CD8-positive, alpha-beta memory T cell (primary cell): ENCODE results near the gene CLDN9. TPM values are rescaled to one million over a fixed set of nuclear protein-coding genes. Genes with fewer than 3 reads are reported as not detected.
A peak's percentile ranks its signal among the peaks of the same experiment; 100 is the strongest.

Source experiments
- CTCF ChIA-PET: fragments of 350-600 bp; sonication (Branson Sonifier 250); formaldehyde crosslinking; loops from one replicate; lab custom pipeline; 2021; ENCODE audit warnings: antibody characterized with exemption; lab: Charles Lee
- POLR2A ChIA-PET: fragments of 350-600 bp; sonication (Branson Sonifier 250); formaldehyde crosslinking; loops from one replicate; lab custom pipeline; 2021; ENCODE audit warnings: antibody characterized with exemption; lab: Charles Lee
- DNase-seq, 5 donors: peaks; one replicate each; pipeline versions ENCODE4 v3.0.0 to v3.0.0-alpha.2; 2020 to 2022; ENCODE audit warnings: mixed read lengths in 1 of 5
- H3K27ac ChIP-seq: one replicate; pipeline ENCODE4 v1.7.0; 2013; ENCODE audit warnings: low read depth, mild to moderate bottlenecking, low read length, moderate library complexity
- H3K27me3 ChIP-seq: 2 replicates; pipeline ENCODE4 v1.7.0; 2013; ENCODE audit warnings: low read length, mild to moderate bottlenecking; ENCODE audit not compliant: insufficient read depth, poor library complexity, severe bottlenecking
- H3K36me3 ChIP-seq: 2 replicates; pipeline ENCODE4 v1.7.0; 2013; ENCODE audit warnings: mild to moderate bottlenecking, low read length, moderate library complexity; ENCODE audit not compliant: insufficient read depth
- H3K4me1 ChIP-seq: 2 replicates; pipeline ENCODE4 v1.7.0; 2013; ENCODE audit warnings: mild to moderate bottlenecking, low read length, moderate library complexity; ENCODE audit not compliant: insufficient read depth
- H3K4me3 ChIP-seq: 2 replicates; pipeline ENCODE4 v1.7.0; 2013; ENCODE audit warnings: mild to moderate bottlenecking, low read length
- H3K9me3 ChIP-seq: 2 replicates; pipeline ENCODE4 v1.7.0; 2013; ENCODE audit warnings: mild to moderate bottlenecking, low read length
- H3K27ac Mint-ChIP-seq, 8 donors: one replicate each; pipeline ENCODE4 v1.8.0; 2020 to 2021; ENCODE audit warnings: mixed read lengths in 8 of 8, mild to moderate bottlenecking in 6 of 8, inconsistent platforms in 3 of 8, moderate library complexity in 3 of 8
- H3K27me3 Mint-ChIP-seq, 2 donors: one replicate each; pipeline ENCODE4 v1.8.0; 2020 to 2021; ENCODE audit warnings: mixed read lengths in 2 of 2, mild to moderate bottlenecking in 1 of 2, moderate library complexity in 1 of 2
- H3K36me3 Mint-ChIP-seq, 3 donors: one replicate each; pipeline ENCODE4 v1.8.0; 2020 to 2021; ENCODE audit warnings: mixed read lengths in 3 of 3, inconsistent platforms in 1 of 3, mild to moderate bottlenecking in 1 of 3
- H3K4me1 Mint-ChIP-seq, 3 donors: one replicate each; pipeline ENCODE4 v1.8.0; 2020 to 2021; ENCODE audit warnings: mixed read lengths in 3 of 3, inconsistent platforms in 1 of 3, mild to moderate bottlenecking in 1 of 3
- H3K4me3 Mint-ChIP-seq, 7 donors: one replicate each; pipeline ENCODE4 v1.8.0; 2020 to 2021; ENCODE audit warnings: mixed read lengths in 7 of 7, mild to moderate bottlenecking in 6 of 7, moderate library complexity in 4 of 7, inconsistent platforms in 2 of 7
- H3K9me3 Mint-ChIP-seq, 5 donors: one replicate each; pipeline ENCODE4 v1.8.0; 2020 to 2022; ENCODE audit warnings: mixed read lengths in 5 of 5, mild to moderate bottlenecking in 3 of 5, moderate library complexity in 2 of 5, inconsistent platforms in 1 of 5
- polyA plus RNA-seq: library from polyadenylated mRNA; unstranded; fragments of 300-500 nt; fragmentation: Illumina TruSeq; gene quantifications from one replicate; pipeline ENCODE4 v1.2.3, GENCODE V29; 2021
- total RNA-seq, 2 experiments: library from RNA; stranded (reverse); gene quantifications; one replicate each; pipeline ENCODE4 v1.2.3, GENCODE V29; 2021

CLDN9 gene
- total and polyA plus RNA-seq, 3 experiments from 2014 or later: not detected

DNA sequence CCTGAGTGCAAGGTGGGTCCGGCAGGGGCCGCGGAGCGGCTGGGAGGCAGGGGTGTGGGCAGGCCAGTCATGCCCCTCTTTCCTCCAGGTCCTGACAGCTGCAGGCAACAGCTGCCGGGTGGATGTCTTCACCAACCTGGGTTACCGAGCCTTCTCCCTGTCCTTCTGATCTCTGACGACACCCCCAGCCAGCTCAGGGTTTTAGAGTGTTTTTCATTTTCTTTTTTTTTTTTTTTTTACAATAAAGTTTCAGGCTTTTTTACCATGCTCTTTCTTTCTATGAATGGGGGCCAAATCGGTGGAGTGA lies 14.7 kb downstream of the CLDN9 start:
- Histone ChIP-seq H3K27me3 (peaks cover 11% of the 10 kb centered on the region), H3K36me3 (peaks cover 7% of the 10 kb centered on the region), H3K4me1 (peaks cover 37% of the 10 kb centered on the region), H3K4me3 (no peak overlapping the region), H3K27ac (no peak overlapping the region), H3K9me3 (no peaks in the 10 kb centered on the region)
- H3K27me3 Mint-ChIP-seq: peaks cover 10 to 11% of the 10 kb centered on the region in 2 donors
- no peak for DNase-seq
- H3K9me3 Mint-ChIP-seq: peaks cover 0 to 2% (median 0%) of the 10 kb centered on the region in 5 donors
- H3K27ac Mint-ChIP-seq: peak overlapping the region in 1 of 8 donors; percentile 33
- peak overlapping the region in 1 of 7 donors; percentile 6 for H3K4me3 Mint-ChIP-seq
- ChIA-PET CTCF (interaction anchor here (0.8 to 17.8 kb wide), 18 partner anchors 7 to 548 kb away, joined by 3 to 289 read pairs (median 4); partner anchors contain the start of genes BICDL2, CLDN9, HCFC1R1 and IL32), POLR2A (interaction anchor here (0.6 to 1.8 kb wide), 7 partner anchors 8 to 188 kb away, joined by 3 to 7 read pairs (median 4); partner anchors contain the start of genes IL32 and TNFRSF12A)
- H3K36me3 Mint-ChIP-seq: peaks cover 0 to 22% (median 3%) of the 10 kb centered on the region in 3 donors
- peaks cover 32 to 54% (median 38%) of the 10 kb centered on the region in 3 donors for H3K4me1 Mint-ChIP-seq

DNA sequence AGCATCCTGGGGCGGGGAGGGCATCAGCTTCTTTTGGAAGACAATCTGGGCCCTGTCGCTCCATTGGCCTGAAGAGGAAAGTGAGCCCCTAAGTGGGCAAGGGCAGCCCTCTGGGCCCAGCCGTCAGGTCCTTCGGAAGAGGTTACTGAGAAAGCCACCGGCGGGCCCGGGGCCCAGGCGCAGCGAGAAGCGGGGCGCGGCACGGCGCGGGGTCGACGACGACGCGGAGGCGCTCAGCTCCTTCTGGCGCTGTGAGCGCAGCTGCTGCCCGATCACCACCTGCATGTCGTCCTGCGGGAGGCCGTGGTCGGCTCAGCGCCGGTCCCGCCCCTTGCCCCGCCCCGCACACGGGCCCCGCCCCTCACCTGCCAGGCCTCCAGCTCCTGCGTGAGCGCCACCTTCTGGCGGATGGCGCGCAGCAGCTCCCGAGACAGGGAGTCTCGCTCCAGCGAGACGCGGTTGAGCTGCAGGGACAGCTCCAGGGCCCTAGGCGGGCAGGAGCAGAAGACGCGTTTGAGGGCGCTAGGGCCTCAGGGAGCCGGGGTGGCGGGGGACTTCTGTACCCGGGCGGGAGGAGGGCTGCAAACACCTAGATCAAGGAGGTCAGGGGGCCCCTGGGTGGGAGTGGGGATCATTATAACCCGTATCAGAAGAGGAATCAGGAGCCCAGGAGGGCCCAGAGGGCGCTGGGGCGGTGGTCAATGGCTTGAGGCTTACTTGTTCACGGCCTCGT lies 15.4 kb downstream of the CLDN9 start:
- no peaks in the 10 kb centered on the region for H3K9me3 ChIP-seq
- Mint-ChIP-seq H3K4me1 (peaks cover 25 to 47% (median 30%) of the 10 kb centered on the region in 3 donors), H3K36me3 (peaks cover 0 to 22% (median 3%) of the 10 kb centered on the region in 3 donors), H3K27ac (no peak overlapping the region), H3K27me3 (peaks cover 15 to 18% of the 10 kb centered on the region in 2 donors), H3K4me3 (peak overlapping the region in 4 of 7 donors; percentile 38 to 65 (median 52)), H3K9me3 (peaks cover 0 to 2% (median 0%) of the 10 kb centered on the region in 5 donors)
- ChIA-PET POLR2A (interaction anchor here (0.6 to 1.8 kb wide), 6 partner anchors 8 to 91 kb away, joined by 3 to 7 read pairs (median 4); partner anchors contain the start of genes IL32 and TNFRSF12A), CTCF (interaction anchor here (0.6 to 17.8 kb wide), 23 partner anchors 7 to 548 kb away, joined by 3 to 289 read pairs (median 3); partner anchors contain the start of genes BICDL2, CLDN9, HCFC1R1 and IL32)
- peaks cover 30% of the 10 kb centered on the region for H3K4me1 ChIP-seq
- H3K27me3 ChIP-seq: peaks cover 15% of the 10 kb centered on the region
- H3K27ac ChIP-seq: no peak overlapping the region
- H3K4me3 ChIP-seq: no peak overlapping the region
- peak; percentile 74 to 88 (median 84) for DNase-seq
- H3K36me3 ChIP-seq: peaks cover 7% of the 10 kb centered on the region

DNA sequence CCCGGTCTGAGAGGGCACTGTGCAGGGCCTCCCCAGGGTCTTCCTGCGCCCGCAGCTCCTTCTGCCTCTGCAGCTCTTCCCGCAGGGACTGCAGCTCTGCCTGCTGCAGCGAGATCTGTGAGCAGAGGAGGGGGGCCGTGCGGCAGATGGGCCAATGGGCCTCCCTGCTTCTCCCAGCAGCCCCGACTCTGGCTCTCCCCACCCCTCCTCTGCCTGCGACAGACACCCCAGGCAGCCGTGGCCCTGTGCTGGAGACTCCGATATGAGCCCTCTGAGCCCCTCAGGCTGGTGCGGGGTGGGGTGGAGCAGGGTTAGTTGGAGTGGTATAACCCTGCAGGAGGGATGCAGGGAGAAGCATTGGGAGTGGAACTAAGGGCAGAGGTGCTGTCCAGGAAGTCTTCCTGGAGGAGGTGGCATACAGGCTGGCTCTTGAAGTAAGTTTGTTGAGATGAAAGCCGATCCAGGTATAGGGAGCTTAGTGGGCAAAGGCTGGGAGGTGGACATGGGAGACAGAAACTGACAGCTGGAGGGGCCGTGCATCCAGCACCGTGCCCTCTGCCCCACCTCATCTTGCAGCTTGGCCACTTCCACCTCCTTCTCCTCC lies 16.1 kb downstream of the CLDN9 start:
- H3K4me1 Mint-ChIP-seq: peaks cover 18 to 43% (median 27%) of the 10 kb centered on the region in 3 donors
- Histone ChIP-seq H3K4me1 (peaks cover 24% of the 10 kb centered on the region), H3K36me3 (peaks cover 7% of the 10 kb centered on the region), H3K4me3 (peak overlapping the region; percentile 8), H3K27me3 (peaks cover 18% of the 10 kb centered on the region), H3K9me3 (no peaks in the 10 kb centered on the region), H3K27ac (no peak overlapping the region)
- H3K9me3 Mint-ChIP-seq: peaks cover 0 to 2% (median 0%) of the 10 kb centered on the region in 5 donors
- H3K36me3 Mint-ChIP-seq: peaks cover 0 to 21% (median 3%) of the 10 kb centered on the region in 3 donors
- peak overlapping the region; percentile 3 to 73 (median 28) for H3K4me3 Mint-ChIP-seq
- no peak for DNase-seq
- ChIA-PET CTCF (interaction anchor here (0.6 to 17.8 kb wide), 18 partner anchors 8 to 236 kb away, joined by 3 to 289 read pairs (median 4); partner anchors contain the start of genes BICDL2, CLDN9, HCFC1R1 and IL32), POLR2A (interaction anchor here (0.6 to 1.5 kb wide), 6 partner anchors 9 to 91 kb away, joined by 3 to 7 read pairs (median 4); partner anchors contain the start of genes IL32 and TNFRSF12A)
- H3K27me3 Mint-ChIP-seq: peaks cover 21 to 24% of the 10 kb centered on the region in 2 donors
- H3K27ac Mint-ChIP-seq: no peak overlapping the region

DNA sequence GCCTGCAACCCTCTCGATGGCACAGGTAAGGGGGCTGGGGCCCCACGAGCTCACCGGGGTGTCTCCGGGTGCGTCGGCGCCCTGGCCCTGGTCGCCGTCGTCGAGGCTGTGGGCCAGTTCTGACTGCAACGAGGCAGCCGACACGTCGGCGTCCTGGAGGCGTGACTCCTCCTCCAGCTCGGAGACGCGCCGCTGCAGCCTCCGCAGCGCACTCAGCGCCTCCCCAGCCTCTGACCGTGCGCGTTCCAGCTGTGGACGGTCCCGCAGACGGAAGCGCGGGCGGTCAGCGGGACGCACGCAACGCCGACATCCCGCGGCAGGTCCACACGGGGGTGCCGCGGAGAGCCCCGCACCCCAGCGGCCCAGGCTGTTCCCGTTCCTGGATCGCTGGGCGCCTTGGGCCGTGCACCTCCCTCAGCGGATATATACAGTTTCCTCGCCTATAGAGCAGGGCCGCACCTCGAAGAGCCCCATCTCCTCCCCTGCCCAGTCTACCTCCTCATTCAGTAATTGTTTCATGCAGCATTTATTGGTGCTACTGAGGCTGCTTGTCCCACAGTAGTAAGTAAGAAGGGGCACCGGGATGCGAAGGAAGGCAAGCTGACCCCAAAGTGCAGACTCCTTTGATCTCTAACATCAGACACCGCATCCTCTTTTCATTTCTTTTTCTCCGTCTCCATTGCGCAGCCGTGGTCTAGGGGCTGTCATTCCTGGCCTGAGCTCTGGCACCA lies 16.9 kb downstream of the CLDN9 start:
- peak overlapping the region; percentile 28 to 85 (median 67) for H3K4me3 Mint-ChIP-seq
- Histone ChIP-seq H3K4me3 (peak overlapping the region; percentile 8), H3K27me3 (peaks cover 18% of the 10 kb centered on the region)

DNA sequence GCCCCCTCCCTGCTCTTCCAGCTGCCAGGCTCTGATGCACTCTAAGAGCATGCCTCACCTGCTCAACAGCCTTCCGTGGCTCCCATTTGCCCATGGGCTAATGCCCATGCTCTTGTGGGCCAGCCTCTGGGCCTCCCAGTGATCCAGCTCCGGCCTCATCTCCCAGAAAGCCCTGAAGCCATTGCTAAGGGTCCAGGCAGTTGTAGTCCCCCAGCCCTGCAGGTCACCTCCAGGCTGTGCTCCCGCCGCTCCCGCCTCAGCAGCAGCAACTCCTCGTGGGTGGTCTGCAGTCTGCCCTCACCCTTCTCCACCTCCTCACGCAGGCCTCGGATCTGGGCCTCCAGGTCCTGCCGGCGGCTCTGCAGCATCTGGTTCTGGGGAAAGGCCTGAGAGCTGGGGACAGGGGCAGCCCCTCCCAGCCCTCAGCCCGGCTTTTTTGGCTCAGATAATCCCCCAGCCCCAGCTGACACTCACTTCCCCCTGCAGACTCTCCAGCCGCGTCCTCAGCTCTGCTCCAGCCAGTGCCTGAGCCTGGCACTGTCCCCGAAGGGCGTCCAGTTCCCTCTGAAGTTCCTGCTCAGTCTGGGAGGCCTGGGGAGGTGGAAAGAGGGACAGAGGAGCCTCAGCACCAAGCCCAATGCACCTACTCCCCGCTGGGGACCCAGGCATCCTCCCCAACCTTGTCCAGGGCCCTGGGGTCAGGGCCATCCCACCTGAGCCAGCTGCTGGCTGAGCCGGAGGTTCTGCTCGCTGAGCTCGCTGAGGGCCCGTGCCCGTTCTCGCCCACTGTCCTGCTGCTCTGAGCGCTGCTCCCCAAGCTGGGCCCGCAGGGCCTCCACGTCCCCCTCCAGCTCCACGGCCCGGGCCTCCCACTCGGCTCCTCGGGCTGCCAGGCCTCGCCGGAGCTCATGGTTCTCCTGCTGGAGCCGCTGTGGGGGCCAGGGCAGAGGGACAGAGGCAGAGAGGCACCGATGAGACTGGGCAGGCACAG lies 17.8 kb downstream of the CLDN9 start:
- Mint-ChIP-seq H3K4me1 (peaks cover 12 to 38% (median 21%) of the 10 kb centered on the region in 3 donors), H3K4me3 (peak overlapping the region in 6 of 7 donors; percentile 11 to 85 (median 68)), H3K27ac (peak overlapping the region in 1 of 8 donors; percentile 59), H3K36me3 (peaks cover 0 to 16% (median 0%) of the 10 kb centered on the region in 3 donors), H3K27me3 (peaks cover 32 to 37% of the 10 kb centered on the region in 2 donors), H3K9me3 (peaks cover 0 to 2% (median 0%) of the 10 kb centered on the region in 5 donors)
- H3K4me3 ChIP-seq: no peak overlapping the region
- ChIA-PET CTCF (interaction anchor here (0.8 to 17.8 kb wide), 17 partner anchors 10 to 179 kb away, joined by 3 to 289 read pairs (median 12); partner anchors contain the start of genes BICDL2, CLDN9, HCFC1R1 and IL32), POLR2A (interaction anchor here (0.9 to 1.4 kb wide), 6 partner anchors 13 to 128 kb away, joined by 3 to 6 read pairs (median 5); partner anchors contain the start of gene MMP25)
- no peak for DNase-seq
- H3K36me3 ChIP-seq: peaks cover 7% of the 10 kb centered on the region
- peaks cover 21% of the 10 kb centered on the region for H3K4me1 ChIP-seq
- peaks cover 22% of the 10 kb centered on the region for H3K27me3 ChIP-seq
- no peaks in the 10 kb centered on the region for H3K9me3 ChIP-seq
- no peak overlapping the region for H3K27ac ChIP-seq

More for the DNA sequence above, 16.9 kb downstream of the CLDN9 start:
- Mint-ChIP-seq H3K27me3 (peaks cover 27 to 30% of the 10 kb centered on the region in 2 donors), H3K9me3 (peaks cover 0 to 2% (median 0%) of the 10 kb centered on the region in 5 donors), H3K27ac (peak overlapping the region in 2 of 8 donors; percentile 59 to 82), H3K36me3 (peaks cover 0 to 16% (median 0%) of the 10 kb centered on the region in 3 donors), H3K4me1 (peaks cover 12 to 38% (median 21%) of the 10 kb centered on the region in 3 donors)
- DNase-seq: no peak
- no peak overlapping the region for H3K27ac ChIP-seq
- peaks cover 20% of the 10 kb centered on the region for H3K4me1 ChIP-seq
- H3K36me3 ChIP-seq: peaks cover 7% of the 10 kb centered on the region
- POLR2A ChIA-PET: interaction anchor here (0.9 to 1.2 kb wide), 4 partner anchors 19 to 129 kb away, joined by 3 to 5 read pairs (median 3); no protein-coding TSS in a partner anchor
- H3K9me3 ChIP-seq: no peaks in the 10 kb centered on the region
- CTCF ChIA-PET: interaction anchor here (0.8 to 17.8 kb wide), 11 partner anchors 9 to 138 kb away, joined by 3 to 289 read pairs (median 58); partner anchors contain the start of genes BICDL2, CLDN9, HCFC1R1 and MMP25

DNA sequence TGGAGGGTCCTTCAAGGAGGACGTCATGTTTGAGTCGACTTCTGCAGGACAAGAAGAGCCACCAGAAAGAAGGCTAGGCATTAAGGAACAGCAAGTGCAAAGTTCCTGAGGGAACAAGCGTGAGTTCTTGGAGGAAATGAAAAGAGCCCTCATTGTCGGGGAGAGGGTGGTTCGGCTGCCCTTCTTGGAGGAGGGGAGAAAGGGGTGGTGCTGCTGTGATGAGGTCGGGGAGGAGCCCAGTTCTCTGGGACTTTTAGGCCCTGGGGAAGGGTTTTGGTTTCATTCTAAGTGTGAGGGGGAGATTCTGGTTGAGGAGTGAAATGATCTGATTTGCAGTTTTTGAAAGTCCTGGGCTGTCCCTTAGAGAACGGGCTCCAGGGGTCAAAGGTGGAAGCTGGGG lies 19.9 kb downstream of the CLDN9 start:
- H3K4me1 Mint-ChIP-seq: peaks cover 19 to 41% (median 21%) of the 10 kb centered on the region in 3 donors

More for the DNA sequence above, 19.9 kb downstream of the CLDN9 start:
- CTCF ChIA-PET: interaction anchor here (0.8 to 17.8 kb wide), 16 partner anchors 9 to 135 kb away, joined by 3 to 289 read pairs (median 8); partner anchors contain the start of genes BICDL2, CLDN9, MMP25 and TNFRSF12A
- Histone ChIP-seq H3K4me1 (peaks cover 31% of the 10 kb centered on the region), H3K36me3 (no peaks in the 10 kb centered on the region), H3K9me3 (no peaks in the 10 kb centered on the region), H3K27ac (no peak overlapping the region), H3K4me3 (no peak overlapping the region), H3K27me3 (peaks cover 41% of the 10 kb centered on the region)
- no peaks in the 10 kb centered on the region for H3K36me3 Mint-ChIP-seq
- no peak for DNase-seq
- no peak overlapping the region for H3K4me3 Mint-ChIP-seq
- no peak overlapping the region for H3K27ac Mint-ChIP-seq
- POLR2A ChIA-PET: interaction anchor here (1.4 kb wide), 1 partner anchor 97 kb away, joined by 5 read pairs; no protein-coding TSS in a partner anchor
- peaks cover 44 to 50% of the 10 kb centered on the region in 2 donors for H3K27me3 Mint-ChIP-seq
- peaks cover 0 to 2% (median 0%) of the 10 kb centered on the region in 5 donors for H3K9me3 Mint-ChIP-seq
